CD4-positive, alpha-beta T cell treated with Interleukin-2 at 100 ng/mL for 4 hours (primary cell): ENCODE data around the gene FCN1.

Source experiments
- DNase-seq: peaks from one replicate; pipeline ENCODE4 v3.0.0-alpha.2; 2020; ENCODE audit warnings: low spot score

FCN1 gene

GRCh38 chr9:134913713-134914500, 3.8 kb downstream of the FCN1 start:
- no peak for DNase-seq

GRCh38 chr9:134913041-134913712, 4.5 kb downstream of the FCN1 start:
- DNase-seq: no peak

DNA sequence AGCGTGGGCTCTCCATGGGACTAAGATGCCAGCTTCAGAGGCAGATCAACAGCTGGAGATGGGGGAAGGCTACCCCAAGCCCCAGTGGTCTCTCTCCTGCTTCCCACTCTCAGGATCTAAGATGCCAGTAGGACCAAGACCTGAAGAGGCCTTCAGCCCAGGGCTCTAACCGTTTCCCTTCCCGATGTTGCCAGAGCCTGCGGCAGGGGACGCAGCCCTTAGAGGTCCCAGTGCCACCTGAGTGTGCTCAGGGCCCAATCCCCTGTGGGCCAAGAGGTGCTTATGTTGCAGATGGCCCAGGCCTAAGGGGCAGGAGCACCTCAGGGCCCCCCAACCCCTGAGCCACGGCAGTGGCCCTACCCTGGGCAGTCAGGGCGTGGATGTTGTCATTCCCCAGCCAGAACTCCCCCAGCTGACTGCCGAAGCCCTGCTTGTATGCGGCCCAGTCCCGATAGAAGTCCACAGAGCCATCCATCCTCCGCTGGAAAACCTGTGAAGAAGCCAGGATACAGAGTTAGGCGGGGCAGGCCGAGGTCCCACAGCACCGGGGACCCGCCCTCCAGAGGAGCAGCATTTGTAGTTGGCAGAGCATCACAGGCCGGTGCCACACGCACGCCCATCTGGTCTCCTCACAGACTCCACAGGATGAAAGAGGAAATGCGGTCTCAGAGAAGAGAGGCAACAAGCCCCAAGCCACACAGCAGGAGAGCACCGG, 5.4 kb downstream of the FCN1 start:
- no peak for DNase-seq

GRCh38 chr9:134909511-134910481, 7.9 kb downstream of the FCN1 start:
- no peak for DNase-seq

DNA sequence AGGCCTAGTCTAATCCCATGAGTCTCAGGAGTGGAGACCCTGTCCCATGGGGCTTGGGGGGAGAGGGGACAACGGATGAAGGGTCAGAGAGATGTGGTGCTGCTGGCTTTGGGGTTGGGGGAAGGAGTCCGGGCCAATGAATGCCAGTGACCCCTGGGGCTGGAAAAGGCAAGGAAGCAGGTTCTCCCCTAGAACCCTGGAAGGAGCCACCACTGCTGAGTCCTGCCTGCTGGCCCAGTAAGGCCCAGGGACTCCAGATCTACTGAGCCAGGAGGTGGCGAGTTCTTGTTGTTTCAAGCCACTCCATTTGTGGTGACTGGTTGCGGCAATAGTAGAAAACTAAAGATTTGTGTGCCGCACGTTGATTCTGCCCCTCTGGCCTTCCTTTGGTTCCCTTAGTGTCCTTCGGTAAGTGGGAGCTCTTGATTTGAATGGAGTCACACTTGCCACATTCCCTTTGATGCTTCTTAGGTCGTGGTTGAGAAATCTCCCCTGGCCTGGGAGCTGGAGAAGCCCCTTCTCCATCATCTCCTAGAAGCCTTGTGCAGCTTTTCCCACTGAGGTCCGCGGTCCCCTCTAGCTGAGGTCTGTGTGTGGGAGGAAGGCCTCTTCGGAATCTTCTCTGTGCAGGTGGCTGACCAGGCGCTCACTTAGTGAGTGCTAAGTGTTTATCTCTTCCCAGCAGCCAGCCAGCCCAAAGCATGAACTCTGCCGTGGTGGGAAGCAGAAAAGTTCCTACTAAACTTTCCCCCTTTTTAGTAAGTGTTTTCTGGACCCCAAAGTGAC, 9.0 kb downstream of the FCN1 start:
- DNase-seq: no peak

GRCh38 chr9:134902936-134903335, 14.8 kb downstream of the FCN1 start:
- DNase-seq: no peak

GRCh38 chr9:134899818-134900217, 17.9 kb downstream of the FCN1 start:
- DNase-seq: no peak

- no peak for DNase-seq
Measured at GRCh38 chr9:134899168-134899567, 18.5 kb downstream of the FCN1 start.

DNA sequence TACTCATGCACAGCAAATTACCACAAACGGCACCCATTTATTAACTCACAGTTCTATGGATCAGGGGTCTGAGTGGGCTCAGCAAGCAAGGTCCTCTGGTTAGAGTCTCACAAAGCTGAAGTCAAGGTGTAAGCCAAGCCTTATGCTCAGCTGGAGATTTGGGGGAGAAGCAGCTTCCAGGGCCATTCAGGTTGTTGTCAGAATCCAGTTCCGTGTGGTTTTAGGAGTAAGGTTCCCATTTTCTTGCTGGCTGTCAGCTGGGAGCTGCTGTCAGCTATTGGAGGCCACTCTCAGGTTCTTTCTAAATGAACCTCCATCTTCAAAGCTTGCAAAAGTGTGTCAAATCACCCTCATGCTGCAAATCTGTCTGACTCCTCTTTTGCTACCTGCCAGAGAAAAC, 19.4 kb downstream of the FCN1 start:
- no peak for DNase-seq

DNA sequence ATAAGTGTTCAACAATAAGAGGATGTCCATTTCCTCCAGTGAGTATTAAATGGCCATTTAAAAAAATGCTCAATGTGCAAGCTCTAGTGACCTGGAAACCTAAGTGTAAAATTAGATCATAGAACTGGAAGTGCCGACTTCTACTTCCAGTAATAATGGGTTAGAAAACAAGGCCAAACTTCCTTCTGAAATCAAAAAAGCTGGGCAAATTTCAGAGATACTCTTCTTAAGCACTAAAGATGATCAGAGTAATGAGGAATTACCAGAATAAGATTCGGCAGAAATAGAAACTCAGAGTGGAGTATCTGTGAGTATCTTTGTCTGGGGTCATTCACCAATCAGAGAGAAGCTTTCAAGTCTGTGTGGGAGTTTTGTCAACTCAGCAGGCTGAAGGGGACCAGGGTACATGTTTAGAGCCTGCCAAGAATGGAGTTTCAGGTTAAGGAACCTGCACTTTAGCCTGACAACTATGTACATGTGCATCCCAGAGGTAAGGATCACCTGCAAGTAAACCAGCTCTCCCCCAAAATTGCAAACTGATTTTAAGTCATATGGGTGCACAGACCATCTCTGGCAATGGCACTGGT, 20.0 kb downstream of the FCN1 start:
- DNase-seq: no peak

DNA sequence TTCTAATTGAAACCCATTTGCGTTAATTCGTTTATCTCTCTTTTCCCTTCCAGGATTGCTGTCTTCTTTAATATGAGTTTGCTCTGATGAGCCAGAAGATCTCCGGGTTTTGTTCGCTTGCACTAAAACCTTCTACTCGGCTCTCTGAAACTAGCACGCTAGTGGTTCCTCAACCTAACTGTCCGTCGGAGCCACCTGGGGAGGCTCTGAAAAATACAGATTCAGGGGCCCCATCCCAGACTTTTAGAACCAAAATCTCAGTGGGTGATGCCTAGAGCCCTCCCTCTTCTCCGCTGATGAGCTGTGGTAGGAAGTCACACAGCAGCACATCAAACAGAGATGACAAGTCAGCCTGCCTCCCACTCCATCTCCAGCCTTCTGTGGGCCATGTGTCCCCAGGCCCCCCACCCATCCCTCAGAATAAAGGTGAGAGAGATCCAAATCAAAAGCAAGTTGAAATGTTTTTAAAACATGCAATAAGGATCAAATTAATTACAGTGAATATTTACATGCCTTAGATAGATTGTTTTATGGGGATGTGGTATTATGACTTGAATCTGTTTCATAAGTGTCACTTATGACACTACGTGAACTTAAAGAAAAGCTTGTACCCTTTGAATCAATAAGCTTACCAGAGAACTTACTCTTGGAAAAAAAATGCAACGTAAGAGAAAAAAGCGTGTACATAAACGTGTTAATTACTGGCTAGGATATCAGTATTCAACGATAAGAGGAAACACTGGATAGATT, 20.7 kb downstream of the FCN1 start:
- DNase-seq: no peak

DNA sequence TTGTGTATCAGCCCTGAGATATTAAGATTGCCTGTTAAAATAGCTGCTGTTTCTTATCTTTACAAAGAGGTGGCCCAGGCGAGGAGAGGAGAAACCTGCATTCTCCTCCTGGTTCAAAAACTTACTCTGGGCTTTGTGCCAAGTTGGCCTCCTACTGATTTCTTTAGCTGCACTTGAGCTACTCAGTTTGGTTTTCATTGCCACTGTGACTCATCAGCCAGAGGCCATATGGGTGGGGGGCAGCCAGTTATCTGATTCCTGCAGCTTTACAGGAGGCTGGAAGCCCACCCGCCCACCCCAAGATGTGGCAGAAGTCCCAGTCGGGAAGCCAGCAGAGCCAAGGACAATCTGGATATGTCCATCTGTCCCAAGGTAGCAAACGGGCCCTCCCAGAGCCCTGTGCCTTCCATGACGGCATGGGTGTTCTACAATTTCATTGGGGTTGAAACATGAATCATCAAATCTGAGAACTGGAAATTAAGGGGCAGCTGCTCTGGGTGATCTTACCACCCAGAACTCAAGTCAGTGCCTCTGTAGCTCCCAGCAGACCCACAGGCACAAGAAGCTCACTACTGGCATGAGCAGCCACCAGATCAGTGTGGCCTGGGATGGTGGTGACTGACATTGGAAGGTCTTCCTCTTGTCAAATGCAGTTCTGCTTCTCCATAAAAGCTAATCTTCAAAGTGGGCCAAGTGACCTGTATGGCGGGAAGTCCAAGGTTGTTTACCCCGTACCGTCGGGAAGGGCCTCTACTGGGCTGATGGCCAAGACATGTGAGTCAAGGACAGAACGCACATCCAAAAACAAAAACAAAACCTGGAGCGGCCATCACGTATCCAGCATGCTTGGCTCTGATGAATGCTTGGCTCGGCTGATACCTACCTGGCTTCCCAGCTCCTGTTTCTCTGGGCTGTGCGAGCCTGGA, 21.5 kb downstream of the FCN1 start:
- no peak for DNase-seq

GRCh38 chr9:134895567-134895907, 22.2 kb downstream of the FCN1 start:
- DNase-seq: no peak

DNA sequence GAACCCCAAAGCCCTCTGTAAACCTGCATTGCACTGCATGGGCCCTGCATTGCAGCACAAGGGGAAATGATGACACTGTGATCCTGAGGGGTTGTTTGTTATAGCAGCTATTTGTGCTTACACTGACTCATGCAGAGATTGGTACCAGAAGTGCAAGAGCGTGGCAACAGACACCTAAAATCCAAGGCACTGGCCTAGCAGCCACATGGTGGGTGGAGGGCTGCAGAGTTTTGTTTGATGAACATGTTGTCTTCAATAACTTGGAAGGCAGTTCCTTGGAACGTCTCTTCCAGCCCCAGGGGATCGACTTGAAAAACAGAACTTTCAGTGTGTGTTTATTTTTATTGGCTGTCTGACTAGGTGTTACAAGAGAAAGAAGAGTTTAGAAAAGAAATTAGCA, 22.6 kb downstream of the FCN1 start:
- no peak for DNase-seq

GRCh38 chr9:134894136-134894860, 23.4 kb downstream of the FCN1 start:
- DNase-seq: no peak

DNA sequence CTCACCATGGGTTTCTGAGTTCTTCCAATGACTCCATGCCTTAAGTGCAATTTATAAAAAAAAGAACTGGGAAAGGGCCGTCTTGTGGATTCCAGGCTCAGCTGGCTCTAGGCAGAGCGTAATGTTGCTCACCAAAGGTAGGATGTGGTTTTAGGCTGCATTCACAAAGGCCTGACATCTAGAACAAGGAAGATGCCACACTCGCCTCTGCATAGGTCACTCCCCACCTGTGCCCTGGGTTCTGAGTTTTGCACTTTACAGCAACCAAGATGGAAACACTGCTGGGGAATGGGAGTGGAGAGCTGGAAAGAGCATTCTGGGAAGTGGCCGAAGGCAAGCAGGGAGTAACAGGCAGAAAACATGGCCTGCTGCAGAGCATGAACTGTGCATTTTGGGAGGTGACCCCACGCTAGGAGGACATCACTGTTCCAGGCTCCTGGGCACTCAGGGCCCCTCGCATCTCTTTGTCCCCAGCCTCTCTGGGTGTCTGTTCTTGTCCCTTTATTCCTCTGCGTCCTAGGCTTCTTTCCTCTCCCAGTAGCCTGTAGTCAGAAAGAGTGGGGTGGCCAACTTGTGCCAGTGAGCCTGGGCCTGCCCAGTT, 24.8 kb downstream of the FCN1 start:
- no peak for DNase-seq

DNA sequence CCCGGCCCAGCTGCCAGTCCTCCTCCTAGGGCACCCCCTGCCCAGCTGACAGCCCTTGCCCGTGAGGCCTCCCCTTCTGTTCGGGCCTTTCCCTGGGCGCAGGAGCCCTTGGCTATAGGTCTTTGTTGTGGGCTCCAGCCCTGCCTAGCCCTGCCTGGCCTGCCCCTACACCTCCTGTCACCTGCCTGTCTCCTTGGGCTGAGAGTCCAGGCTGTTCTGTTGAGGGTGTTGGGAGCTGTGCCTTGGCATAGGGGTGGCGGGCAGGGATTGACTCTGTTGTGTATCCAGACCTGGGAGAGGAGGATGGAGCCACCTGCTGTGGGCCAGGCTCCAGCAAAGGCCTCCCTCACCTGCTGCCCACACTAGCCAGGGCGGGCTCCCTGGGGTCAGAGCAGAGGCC, 25.5 kb downstream of the FCN1 start:
- DNase-seq: no peak

DNA sequence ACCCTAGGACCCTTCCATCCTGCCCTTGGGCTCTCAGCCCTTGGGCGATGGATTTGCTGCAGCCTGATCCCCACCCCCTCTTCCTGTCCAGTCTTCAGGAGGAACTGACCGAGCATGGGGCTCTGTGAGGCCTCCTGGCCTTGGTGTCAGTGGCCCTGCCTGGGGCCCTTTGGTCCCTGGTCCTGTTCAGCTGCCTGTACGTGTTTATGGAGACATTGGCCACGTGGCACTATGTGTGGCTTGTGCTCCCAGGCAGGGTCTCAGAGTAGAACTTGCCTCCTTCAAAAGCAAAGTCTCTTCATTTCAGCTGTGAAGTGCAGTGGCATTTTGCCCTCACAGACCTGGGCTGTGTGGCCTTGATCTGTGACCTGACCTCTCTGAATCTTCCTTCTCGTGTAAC, 26.0 kb downstream of the FCN1 start:
- DNase-seq: no peak
